ENCODE results near the gene LIPE.

- no peak for TF ChIP-seq EZH2phosphoT487 (IDR thresholded peaks at IDR 0.05; ENCODE audit: borderline replicate concordance, low read length)
- TF ChIP-seq CTCF (conservative IDR thresholded peaks at IDR 0.05; ENCODE audit: low read depth, low read length), result no peak
- TF ChIP-seq EZH2 (IDR thresholded peaks at IDR 0.05; ENCODE audit: low read length, unreplicated experiment), result no peak
These were observed 51.6 kb downstream of the LIPE start for GRCh38 chr19:42375415-42376176.

All from PC-3 (cell line).